Stimulated activated CD8-positive, alpha-beta memory T cell treated with anti-CD3 and anti-CD28 coated beads, Interleukin-7, amount 100 ng/mL, for 1 hour (primary cell): Measurements from ENCODE around the gene FLG2.
"Not testable (repeated sequence)": the region's sequence is repeated elsewhere in the genome, so short reads cannot be mapped to it uniquely, and the experiment has no call there.

Experiments
- DNase-seq, 2 donors: peaks; one replicate each; pipeline ENCODE4 v3.0.0-alpha.2; 2020; ENCODE audit warnings: low read depth in 2 of 2

The FLG2 gene

DNA sequence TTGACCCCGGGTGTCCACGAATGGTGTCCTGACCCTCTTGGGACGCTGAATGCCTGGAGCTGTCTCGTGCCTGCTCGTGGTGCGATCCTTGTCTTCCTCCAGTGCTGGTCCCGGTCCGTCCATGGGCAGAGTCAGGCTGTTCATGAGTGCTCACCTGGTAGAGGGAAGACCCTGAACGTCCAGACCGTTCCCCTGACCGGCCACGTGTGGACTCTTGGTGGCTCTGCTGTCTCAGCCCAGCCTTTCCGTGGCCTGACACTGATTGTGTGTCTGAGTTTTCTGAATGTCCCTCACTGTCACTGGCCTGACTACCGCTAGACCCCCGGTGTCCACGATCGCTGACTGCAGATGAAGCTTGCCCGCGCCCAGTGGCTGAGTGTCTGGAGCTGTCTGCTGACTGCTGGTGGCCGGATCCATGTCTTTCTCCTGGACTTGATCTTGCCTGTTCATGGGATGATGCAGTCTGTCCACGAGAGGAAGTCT is 46.4 kb downstream of the FLG2 start:
- DNase-seq: no peak

DNA sequence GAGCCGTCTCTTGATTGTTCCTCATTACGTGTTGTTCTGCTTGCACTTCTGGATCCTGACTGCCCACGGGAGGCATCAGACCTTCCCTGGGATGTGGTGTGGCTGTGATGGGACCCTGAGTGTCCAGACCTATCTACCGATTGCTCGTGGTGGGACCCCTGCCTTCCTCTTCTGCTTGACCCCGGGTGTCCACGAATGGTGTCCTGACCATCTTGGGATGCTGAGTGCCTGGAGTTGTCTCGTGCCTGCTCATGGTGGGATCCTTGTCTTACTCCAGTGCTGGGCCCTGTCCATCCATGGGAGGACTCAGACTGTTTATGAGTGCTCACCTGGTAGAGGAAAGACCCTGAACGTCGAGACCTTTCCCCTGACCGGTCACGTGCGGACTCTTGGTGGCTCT is 47.6 kb downstream of the FLG2 start:
- DNase-seq: not testable (repeated sequence)

DNA sequence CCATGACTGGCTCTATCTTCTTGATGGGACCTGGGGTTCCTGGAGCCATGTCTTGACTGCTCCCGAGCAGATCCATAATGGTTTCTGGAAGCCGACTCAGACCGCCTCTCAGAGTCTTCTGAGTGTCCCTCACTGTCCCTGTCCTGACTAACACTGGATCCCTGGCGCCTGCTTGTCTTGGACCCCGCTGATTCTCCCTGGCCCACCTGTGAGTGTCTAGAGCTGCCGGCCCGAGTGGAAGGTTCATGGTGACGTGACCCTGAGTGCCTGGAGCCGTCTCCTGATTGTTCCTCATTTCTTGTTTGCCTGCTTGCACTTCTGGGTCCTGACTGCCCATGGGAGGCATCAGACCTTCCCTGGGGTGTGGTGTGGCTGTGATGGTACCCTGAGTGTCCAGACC is 49.9 kb downstream of the FLG2 start:
- DNase-seq: no peak

- not testable (repeated sequence) for DNase-seq
These were observed 50.4 kb downstream of the FLG2 start for GRCh38 chr1:152309320-152309901.

- DNase-seq: not testable (repeated sequence)
These were observed 51.0 kb downstream of the FLG2 start for GRCh38 chr1:152308758-152309157.

- not testable (repeated sequence) for DNase-seq
These were observed 51.8 kb downstream of the FLG2 start for GRCh38 chr1:152307970-152308369.

- not testable (repeated sequence) for DNase-seq
These were observed 53.7 kb downstream of the FLG2 start for GRCh38 chr1:152306123-152306522.

- not testable (repeated sequence) for DNase-seq
These were observed 55.0 kb downstream of the FLG2 start for GRCh38 chr1:152304773-152305172.

GRCh38 chr1:152303139-152303872 is 56.5 kb downstream of the FLG2 start:
- not testable (repeated sequence) for DNase-seq
